Ovary (tissue), 10 donors: ENCODE measurements around the gene NDC80. TPM values are rescaled to one million over a fixed set of nuclear protein-coding genes. Genes with fewer than 3 reads are reported as not detected.
"Not testable (repeated sequence)": the region's sequence is repeated elsewhere in the genome, so short reads cannot be mapped to it uniquely, and the experiment has no call there.

Source experiments
- DNase-seq, 5 donors: peaks; one replicate each; pipeline ENCODE4 v3.0.0-alpha.2; 2019 to 2020
- H3K27ac ChIP-seq, 2 donors: fragments of 200-600 bp; one replicate each; pipeline versions ENCODE4 v1.5.1 to v1.8.0; 2019 to 2022
- H3K27me3 ChIP-seq: fragments of 200-600 bp; one replicate; pipeline ENCODE4 v1.8.0; 2022
- H3K36me3 ChIP-seq: fragments of 200-600 bp; sonication (generic); one replicate; pipeline ENCODE4 v1.5.1; 2019
- H3K4me1 ChIP-seq: one replicate; pipeline ENCODE4 v1.8.1; 2013; ENCODE audit warnings: mild to moderate bottlenecking, moderate library complexity; ENCODE audit not compliant: insufficient read depth
- H3K4me3 ChIP-seq: fragments of 200-600 bp; sonication (generic); one replicate; pipeline ENCODE4 v1.5.1; 2017
- H3K9me3 ChIP-seq, 2 donors: fragments of 200-600 bp in 1 of 2; sonication (generic) in 1 of 2; one replicate each; pipeline versions ENCODE4 v1.5.1 to v1.8.1; 2013 to 2019; ENCODE audit warnings: mild to moderate bottlenecking in 1 of 2, moderate library complexity in 1 of 2
- CTCF ChIP-seq, 3 donors: fragments of 450-650 bp in 2 of 3; fragments of 200-600 bp in 1 of 3; IDR thresholded peaks; one replicate each; pipeline versions ENCODE4 v1.5.1 to v1.8.0; 2016 to 2022; ENCODE audit warnings: antibody characterized with exemption in 3 of 3, mild to moderate bottlenecking in 1 of 3
- EP300 ChIP-seq: sonication (generic); formaldehyde crosslinking; IDR thresholded peaks from one replicate; pipeline ENCODE4 v1.6.1; 2017; ENCODE audit warnings: antibody characterized with exemption
- POLR2A ChIP-seq: fragments of 450-650 bp; IDR thresholded peaks from one replicate; pipeline ENCODE4 v1.6.1; 2017; ENCODE audit warnings: antibody characterized with exemption, mild to moderate bottlenecking, moderate library complexity
- WGBS, 3 donors: extraction: QIAGEN DNeasy Blood & Tissue Kit in 1 of 3; methylation state at CpG; one replicate each; pipeline versions ENCODE4 v1.1.5 to v1.1.7; 2013 to 2017; 5-methylcytosine and 5-hydroxymethylcytosine counted together
- intact Hi-C, 4 donors: fragments of 100-400 bp; cut with DNase I; formaldehyde crosslinking; loops; one replicate each; pipeline versions ENCODE4 v1.11.0 to v1.15.1; 2022 to 2023
- long read RNA-seq, 3 donors: library from polyadenylated mRNA in 2 of 3; unstranded in 2 of 3; transcript quantifications; one replicate each; pipeline ENCODE4 v2.0.0 and lab custom pipeline, GENCODE V29; 2021 to 2026
- polyA plus RNA-seq, 2 donors: library from polyadenylated mRNA; stranded (reverse); fragments of 200-250 nt in 1 of 2; fragments of 350-450 nt in 1 of 2; fragmentation: Illumina TruSeq in 1 of 2; extraction: RNeasy Lipid Tissue Mini Kit (QIAGEN cat#74804) in 1 of 2; gene quantifications; one replicate each; pipeline ENCODE4 v1.2.3, GENCODE V29; 2013 to 2014
- total RNA-seq, 7 donors: library from RNA; depleted of rRNA in 2 of 7; stranded (reverse); fragments of >200 nt in 2 of 7; fragmentation: NEBNext Ultra II Directional in 3 of 7; extraction: Animal tissue kit (Norgen Biotek cat#: 25700) in 3 of 7; gene quantifications; one replicate each; pipeline versions ENCODE4 v1.1.0 to v1.2.4, GENCODE V29; 2016 to 2023
- donor health status: DM: no; HTN: no; CAD: no; lungs with moderate emphysema.
- donor health status: DM: no; HTN: no; CAD: no.
- donor health status: Bipolar disorder and iron deficiency.
- donor health status: DM: yes; HTN: yes; CAD: no.
- donor health status: DM: no; HTN: no; CAD: no.
- donor health status: DM: yes; HTN: yes; CAD: no.

The NDC80 gene
- 1 to 10 TPM in 1 of 7 donors, under 1 TPM in 4, not detected in 2; 0.13 to 1.6 (median 0.34) TPM for total RNA-seq
- 1 to 10 TPM in 1 of 2 donors, under 1 TPM in 1; 0.57 to 2.5 TPM for polyA plus RNA-seq
- long read RNA-seq, donor 1 = 0 reads
- long read RNA-seq, donor 2, transcript NDC80-201 (17 exons, 2,172 nt) = major isoform, 10 of 10 reads
- long read RNA-seq, donor 2, partial matches to known transcripts = 0 of 10 reads
- long read RNA-seq, donor 2, other reads (novel, unspliced or antisense) = 0 of 10 reads
- long read RNA-seq, donor 3, partial matches to known transcripts = 0 of 1 reads
- long read RNA-seq, donor 3, other reads (novel, unspliced or antisense) = 0 of 1 reads

- no peaks in the 10 kb centered on the region for H3K27me3 ChIP-seq
- peak; percentile 75 to 90 (median 85) for DNase-seq
- H3K9me3 ChIP-seq = no peaks in the 10 kb centered on the region
- peak within 1 kb of the TSS; percentile 82 to 95 for H3K27ac ChIP-seq
- H3K4me1 ChIP-seq = peaks cover 5% of the 10 kb centered on the region
- H3K36me3 ChIP-seq = no peaks in the 10 kb centered on the region
- 0 to 1% (median 0%) methylated on average over 55 of the region's 55 CpGs for WGBS, 3 donors
- TF ChIP-seq POLR2A (peak; percentile 45), CTCF (IDR thresholded peaks at IDR 0.05) (no peak), EP300 (no peak)
- intact Hi-C loops = loop anchor here in 1 of 4 donors (10.0 kb wide), 1 partner anchor 83 kb away; the partner anchor contains the start of gene SMCHD1
- H3K4me3 ChIP-seq = peak within 1 kb of the TSS; percentile 75
These were observed at the start of gene NDC80, which contains the start of gene METTL4 for GRCh38 chr18:2571200-2572170. TSS of gene NDC80 (plus strand) at chr18:2571557. CDS start at chr18:2572986, 1,429 bp downstream. TSS of gene METTL4 (minus strand) at chr18:2571505. CDS start at chr18:2567216, 4,289 bp downstream.

GRCh38 chr18:2522112-2522511, 49.2 kb upstream of the NDC80 start:
- Histone ChIP-seq H3K27ac (no peak overlapping the region), H3K9me3 (no peaks in the 10 kb centered on the region), H3K36me3 (no peaks in the 10 kb centered on the region), H3K4me3 (no peak overlapping the region), H3K27me3 (no peaks in the 10 kb centered on the region), H3K4me1 (no peaks in the 10 kb centered on the region)
- 89 to 94% (median 94%) methylated on average over 4 of the region's 4 CpGs for WGBS, 3 donors
- intact Hi-C loops = no loop called here
- TF ChIP-seq EP300 (no peak), POLR2A (no peak), CTCF (IDR thresholded peaks at IDR 0.05) (no peak)
- no peak for DNase-seq

GRCh38 chr18:2524794-2525198, 46.6 kb upstream of the NDC80 start:
- H3K27me3 ChIP-seq, H3K4me3 ChIP-seq, intact Hi-C loops, H3K27ac ChIP-seq, DNase-seq, H3K4me1 ChIP-seq, H3K36me3 ChIP-seq, H3K9me3 ChIP-seq: not testable (repeated sequence)
- WGBS, 3 donors = 2 to 4% (median 2%) methylated on average over 2 of the region's 2 CpGs

- 42 to 79% (median 43%) methylated on average over 2 of the region's 2 CpGs for WGBS, 3 donors
These were observed 45.0 kb upstream of the NDC80 start for GRCh38 chr18:2526329-2526728.

More at GRCh38 chr18:2526329-2526728, 45.0 kb upstream of the NDC80 start:
- Histone ChIP-seq H3K27ac (no peak overlapping the region), H3K4me1 (no peaks in the 10 kb centered on the region), H3K36me3 (no peaks in the 10 kb centered on the region), H3K4me3 (no peak overlapping the region), H3K27me3 (no peaks in the 10 kb centered on the region), H3K9me3 (no peaks in the 10 kb centered on the region)
- TF ChIP-seq CTCF (IDR thresholded peaks at IDR 0.05) (no peak), EP300 (no peak), POLR2A (no peak)
- no peak for DNase-seq
- intact Hi-C loops = no loop called here
